ENCODE data around the gene LPCAT3.

The LPCAT3 gene

DNA sequence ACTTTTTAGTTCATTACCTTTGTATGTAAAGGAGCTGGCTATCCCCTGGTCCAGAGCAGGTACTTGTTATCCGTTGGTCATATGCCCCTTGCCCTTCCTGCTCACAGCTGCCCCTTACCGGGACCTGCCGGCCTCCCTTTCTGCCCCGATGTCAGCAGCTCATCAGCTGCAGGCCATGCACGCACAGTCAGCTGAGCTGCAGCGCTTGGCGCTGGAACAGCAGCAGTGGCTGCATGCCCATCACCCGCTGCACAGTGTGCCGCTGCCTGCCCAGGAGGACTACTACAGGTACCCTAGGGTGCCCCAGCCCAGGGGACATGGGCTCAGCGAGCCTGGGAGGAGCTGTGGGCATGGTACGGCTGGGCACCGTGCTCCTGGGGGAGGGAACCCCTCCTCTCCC is 77.0 kb downstream of the LPCAT3 start:
- Histone ChIP-seq H3K4me3 (ENCODE audit: low read depth in 1 of 2, low read length in 1 of 2) (no peak overlapping the region), H3K36me3 (no peaks in the 10 kb centered on the region), H3K4me1 (ENCODE audit: control insufficient read depth in 1 of 2, insufficient read depth in 1 of 2, low read depth in 1 of 2, low read length in 1 of 2) (peaks cover 50 to 55% of the 10 kb centered on the region in 2 experiments), H3K27me3 (no peaks in the 10 kb centered on the region), H3K9me3 (no peaks in the 10 kb centered on the region), H3K27ac (no peak overlapping the region)
- TF ChIP-seq, protein P1, sequence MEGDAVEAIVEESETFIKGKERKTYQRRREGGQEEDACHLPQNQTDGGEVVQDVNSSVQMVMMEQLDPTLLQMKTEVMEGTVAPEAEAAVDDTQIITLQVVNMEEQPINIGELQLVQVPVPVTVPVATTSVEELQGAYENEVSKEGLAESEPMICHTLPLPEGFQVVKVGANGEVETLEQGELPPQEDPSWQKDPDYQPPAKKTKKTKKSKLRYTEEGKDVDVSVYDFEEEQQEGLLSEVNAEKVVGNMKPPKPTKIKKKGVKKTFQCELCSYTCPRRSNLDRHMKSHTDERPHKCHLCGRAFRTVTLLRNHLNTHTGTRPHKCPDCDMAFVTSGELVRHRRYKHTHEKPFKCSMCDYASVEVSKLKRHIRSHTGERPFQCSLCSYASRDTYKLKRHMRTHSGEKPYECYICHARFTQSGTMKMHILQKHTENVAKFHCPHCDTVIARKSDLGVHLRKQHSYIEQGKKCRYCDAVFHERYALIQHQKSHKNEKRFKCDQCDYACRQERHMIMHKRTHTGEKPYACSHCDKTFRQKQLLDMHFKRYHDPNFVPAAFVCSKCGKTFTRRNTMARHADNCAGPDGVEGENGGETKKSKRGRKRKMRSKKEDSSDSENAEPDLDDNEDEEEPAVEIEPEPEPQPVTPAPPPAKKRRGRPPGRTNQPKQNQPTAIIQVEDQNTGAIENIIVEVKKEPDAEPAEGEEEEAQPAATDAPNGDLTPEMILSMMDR (IDR thresholded peaks at IDR 0.05), result no peak

DNA sequence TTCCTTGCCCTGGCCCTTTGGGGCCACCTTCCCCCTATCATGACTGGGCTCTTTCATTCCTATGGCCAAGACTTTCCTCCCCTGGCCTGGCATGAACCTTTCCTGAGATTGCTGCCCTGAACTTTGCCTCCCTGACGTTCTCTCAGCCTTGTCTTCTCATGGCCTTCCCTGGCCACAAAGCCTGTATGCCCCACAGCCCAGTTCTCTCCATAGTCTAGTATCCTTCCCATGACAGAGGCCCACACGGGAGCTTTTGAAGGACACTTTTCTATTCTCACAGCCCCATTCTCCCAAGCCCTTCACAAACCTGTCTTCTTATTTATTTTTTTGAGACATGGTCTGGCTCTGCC is 79.1 kb downstream of the LPCAT3 start:
- TF ChIP-seq, protein P1 (IDR thresholded peaks at IDR 0.05), result no peak
- Histone ChIP-seq H3K4me1 (ENCODE audit: control insufficient read depth in 1 of 2, insufficient read depth in 1 of 2, low read depth in 1 of 2, low read length in 1 of 2) (peaks cover 48 to 49% of the 10 kb centered on the region in 2 experiments), H3K27me3 (no peaks in the 10 kb centered on the region), H3K4me3 (ENCODE audit: low read depth in 1 of 2, low read length in 1 of 2) (no peak overlapping the region), H3K36me3 (no peaks in the 10 kb centered on the region), H3K27ac (peak overlapping the region; percentile 85), H3K9me3 (no peaks in the 10 kb centered on the region)

DNA sequence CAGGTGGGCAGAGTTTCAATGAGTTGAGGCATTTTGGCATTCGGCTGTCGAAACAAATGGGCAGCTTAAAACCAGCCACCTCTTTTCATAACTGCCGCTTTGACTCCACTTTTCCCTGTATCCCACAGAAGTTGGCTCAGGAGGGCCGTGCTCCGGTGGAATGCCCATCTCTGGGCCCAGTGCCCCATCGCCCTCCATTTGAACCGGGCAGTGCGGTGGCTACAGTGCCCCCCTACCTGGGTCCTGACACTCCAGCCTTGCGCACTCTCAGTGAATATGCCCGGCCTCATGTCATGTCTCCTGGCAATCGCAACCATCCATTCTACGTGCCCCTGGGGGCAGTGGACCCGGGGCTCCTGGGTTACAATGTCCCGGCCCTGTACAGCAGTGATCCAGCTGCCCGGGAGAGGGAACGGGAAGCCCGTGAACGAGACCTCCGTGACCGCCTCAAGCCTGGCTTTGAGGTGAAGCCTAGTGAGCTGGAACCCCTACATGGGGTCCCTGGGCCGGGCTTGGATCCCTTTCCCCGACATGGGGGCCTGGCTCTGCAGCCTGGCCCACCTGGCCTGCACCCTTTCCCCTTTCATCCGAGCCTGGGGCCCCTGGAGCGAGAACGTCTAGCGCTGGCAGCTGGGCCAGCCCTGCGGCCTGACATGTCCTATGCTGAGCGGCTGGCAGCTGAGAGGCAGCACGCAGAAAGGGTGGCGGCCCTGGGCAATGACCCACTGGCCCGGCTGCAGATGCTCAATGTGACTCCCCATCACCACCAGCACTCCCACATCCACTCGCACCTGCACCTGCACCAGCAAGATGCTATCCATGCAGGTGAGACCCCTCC is 79.7 kb downstream of the LPCAT3 start:
- peak overlapping the region; percentile 85 for H3K27ac ChIP-seq
- H3K36me3 ChIP-seq, result no peaks in the 10 kb centered on the region
- H3K4me1 ChIP-seq (ENCODE audit: control insufficient read depth in 1 of 2, insufficient read depth in 1 of 2, low read depth in 1 of 2, low read length in 1 of 2), result peaks cover 42 to 43% of the 10 kb centered on the region in 2 experiments
- H3K4me3 ChIP-seq (ENCODE audit: low read depth in 1 of 2, low read length in 1 of 2), result peak overlapping the region in 1 of 2 experiments; percentile 95
- no peaks in the 10 kb centered on the region for H3K27me3 ChIP-seq
- TF ChIP-seq, protein P1 (IDR thresholded peaks at IDR 0.05), result no peak
- no peaks in the 10 kb centered on the region for H3K9me3 ChIP-seq

DNA sequence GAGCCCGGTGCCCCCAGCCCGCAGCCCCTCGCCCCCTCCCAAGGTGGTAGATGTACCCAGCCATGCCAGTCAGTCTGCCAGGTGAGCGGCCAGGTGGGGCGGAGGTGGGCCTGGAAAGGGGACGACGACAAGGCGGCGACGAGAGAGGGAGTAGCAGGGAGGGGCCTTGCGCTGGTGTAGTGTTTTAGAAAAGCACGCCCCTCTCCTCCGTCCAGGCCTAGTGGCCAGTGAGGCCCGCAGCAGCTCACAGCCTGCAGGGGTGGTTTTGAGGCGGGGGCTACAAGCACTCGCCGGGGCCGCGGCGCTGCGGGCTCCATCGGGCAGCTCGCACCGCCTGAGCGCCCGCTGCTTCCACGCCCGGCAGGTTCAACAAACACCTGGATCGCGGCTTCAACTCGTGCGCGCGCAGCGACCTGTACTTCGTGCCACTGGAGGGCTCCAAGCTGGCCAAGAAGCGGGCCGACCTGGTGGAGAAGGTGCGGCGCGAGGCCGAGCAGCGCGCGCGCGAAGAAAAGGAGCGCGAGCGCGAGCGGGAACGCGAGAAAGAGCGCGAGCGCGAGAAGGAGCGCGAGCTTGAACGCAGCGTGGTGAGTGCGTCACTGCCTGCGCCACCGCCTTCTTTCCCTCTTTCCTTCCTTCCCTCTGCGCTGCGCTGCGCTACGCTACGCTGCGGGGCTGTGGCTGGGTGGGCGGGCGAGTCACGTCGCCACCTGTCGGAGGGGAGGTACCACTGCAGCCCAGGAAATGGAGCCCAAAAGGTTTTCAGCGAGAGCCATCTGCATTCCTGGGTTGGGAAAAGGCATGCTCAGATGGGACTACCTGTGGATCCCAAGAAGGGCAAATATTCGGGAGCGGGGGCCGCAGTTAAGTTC is 80.6 kb downstream of the LPCAT3 start:
- Histone ChIP-seq H3K36me3 (no peaks in the 10 kb centered on the region), H3K27ac (peak overlapping the region; percentile 85), H3K4me1 (ENCODE audit: control insufficient read depth in 1 of 2, insufficient read depth in 1 of 2, low read depth in 1 of 2, low read length in 1 of 2) (peaks cover 35 to 36% of the 10 kb centered on the region in 2 experiments), H3K27me3 (peaks cover 2% of the 10 kb centered on the region), H3K4me3 (ENCODE audit: low read depth in 1 of 2, low read length in 1 of 2) (peak overlapping the region; percentile 61 to 95), H3K9me3 (no peaks in the 10 kb centered on the region)
- TF ChIP-seq, protein P1 (IDR thresholded peaks at IDR 0.05), result peak; percentile 99

DNA sequence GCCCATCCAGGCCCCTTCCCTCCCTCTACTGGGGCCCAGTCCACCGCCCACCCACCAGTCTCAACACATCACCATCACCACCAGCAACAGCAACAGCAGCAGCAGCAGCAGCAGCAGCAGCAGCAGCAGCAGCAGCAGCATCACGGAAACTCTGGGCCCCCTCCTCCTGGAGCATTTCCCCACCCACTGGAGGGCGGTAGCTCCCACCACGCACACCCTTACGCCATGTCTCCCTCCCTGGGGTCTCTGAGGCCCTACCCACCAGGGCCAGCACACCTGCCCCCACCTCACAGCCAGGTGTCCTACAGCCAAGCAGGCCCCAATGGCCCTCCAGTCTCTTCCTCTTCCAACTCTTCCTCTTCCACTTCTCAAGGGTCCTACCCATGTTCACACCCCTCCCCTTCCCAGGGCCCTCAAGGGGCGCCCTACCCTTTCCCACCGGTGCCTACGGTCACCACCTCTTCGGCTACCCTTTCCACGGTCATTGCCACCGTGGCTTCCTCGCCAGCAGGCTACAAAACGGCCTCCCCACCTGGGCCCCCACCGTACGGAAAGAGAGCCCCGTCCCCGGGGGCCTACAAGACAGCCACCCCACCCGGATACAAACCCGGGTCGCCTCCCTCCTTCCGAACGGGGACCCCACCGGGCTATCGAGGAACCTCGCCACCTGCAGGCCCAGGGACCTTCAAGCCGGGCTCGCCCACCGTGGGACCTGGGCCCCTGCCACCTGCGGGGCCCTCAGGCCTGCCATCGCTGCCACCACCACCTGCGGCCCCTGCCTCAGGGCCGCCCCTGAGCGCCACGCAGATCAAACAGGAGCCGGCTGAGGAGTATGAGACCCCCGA is 81.4 kb downstream of the LPCAT3 start:
- Histone ChIP-seq H3K4me3 (ENCODE audit: low read depth in 1 of 2, low read length in 1 of 2) (peak overlapping the region; percentile 61 to 95), H3K9me3 (no peaks in the 10 kb centered on the region), H3K27ac (peak overlapping the region; percentile 85), H3K4me1 (ENCODE audit: control insufficient read depth in 1 of 2, insufficient read depth in 1 of 2, low read depth in 1 of 2, low read length in 1 of 2) (peaks cover 35 to 36% of the 10 kb centered on the region in 2 experiments), H3K27me3 (peaks cover 9% of the 10 kb centered on the region), H3K36me3 (no peaks in the 10 kb centered on the region)
- TF ChIP-seq, protein P1 (IDR thresholded peaks at IDR 0.05), result no peak
